ENCODE results near the gene DNM3.

DNA sequence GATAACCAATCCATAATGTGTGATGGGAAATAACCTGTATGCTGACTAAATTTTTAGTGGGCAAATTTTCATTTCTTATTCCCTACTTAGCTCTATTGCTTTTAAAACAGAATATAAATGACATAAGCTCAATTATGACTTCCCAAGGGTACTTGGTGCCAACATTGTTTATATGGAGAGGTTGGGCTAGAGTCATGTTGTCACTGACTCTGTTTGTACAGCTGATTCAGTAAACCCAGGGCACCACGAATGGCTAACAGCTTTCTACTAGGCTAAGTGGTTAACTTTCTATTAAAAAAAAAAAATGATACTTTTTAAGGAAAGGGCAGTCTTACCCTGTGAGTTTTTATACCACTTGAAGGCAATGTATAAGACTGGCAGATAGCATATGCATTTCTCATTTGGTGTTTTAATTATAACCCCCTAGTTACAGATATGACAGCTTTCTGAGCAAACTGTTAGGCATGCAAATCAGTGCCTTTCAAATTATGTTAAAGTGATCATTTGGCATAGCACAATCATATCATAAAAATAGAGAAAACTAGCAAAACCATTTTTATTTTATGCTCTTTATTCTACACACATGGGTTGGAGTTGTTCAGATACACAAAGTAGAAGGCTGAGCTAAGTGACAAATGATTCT is 147.1 kb downstream of the DNM3 start:
- TF ChIP-seq, protein P1, sequence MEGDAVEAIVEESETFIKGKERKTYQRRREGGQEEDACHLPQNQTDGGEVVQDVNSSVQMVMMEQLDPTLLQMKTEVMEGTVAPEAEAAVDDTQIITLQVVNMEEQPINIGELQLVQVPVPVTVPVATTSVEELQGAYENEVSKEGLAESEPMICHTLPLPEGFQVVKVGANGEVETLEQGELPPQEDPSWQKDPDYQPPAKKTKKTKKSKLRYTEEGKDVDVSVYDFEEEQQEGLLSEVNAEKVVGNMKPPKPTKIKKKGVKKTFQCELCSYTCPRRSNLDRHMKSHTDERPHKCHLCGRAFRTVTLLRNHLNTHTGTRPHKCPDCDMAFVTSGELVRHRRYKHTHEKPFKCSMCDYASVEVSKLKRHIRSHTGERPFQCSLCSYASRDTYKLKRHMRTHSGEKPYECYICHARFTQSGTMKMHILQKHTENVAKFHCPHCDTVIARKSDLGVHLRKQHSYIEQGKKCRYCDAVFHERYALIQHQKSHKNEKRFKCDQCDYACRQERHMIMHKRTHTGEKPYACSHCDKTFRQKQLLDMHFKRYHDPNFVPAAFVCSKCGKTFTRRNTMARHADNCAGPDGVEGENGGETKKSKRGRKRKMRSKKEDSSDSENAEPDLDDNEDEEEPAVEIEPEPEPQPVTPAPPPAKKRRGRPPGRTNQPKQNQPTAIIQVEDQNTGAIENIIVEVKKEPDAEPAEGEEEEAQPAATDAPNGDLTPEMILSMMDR (IDR thresholded peaks at IDR 0.05), result no peak
- no peak for TF ChIP-seq POLR2A (IDR thresholded peaks at IDR 0.05)
